Neural cell (in vitro differentiated cells): ENCODE measurements around the gene LRTM1. TPM values are rescaled to one million over a fixed set of nuclear protein-coding genes. Genes with fewer than 3 reads are reported as not detected.

Experiments
- H2AFZ ChIP-seq: fragments of 200-600, 300-800 bp; sonication (generic), shearing (Covaris generic); 2 replicates; pipeline ENCODE4 v1.6.0; 2014; ENCODE audit warnings: low read depth, mild to moderate bottlenecking, antibody characterized with exemption, low read length, moderate library complexity
- H3F3A ChIP-seq: fragments of 200-600 bp; shearing (Covaris generic); 2 replicates; pipeline ENCODE4 v1.6.1; 2016; ENCODE audit warnings: mild to moderate bottlenecking, moderate library complexity, mixed read lengths, antibody characterized with exemption, low read length; ENCODE audit not compliant: insufficient read depth, poor library complexity, severe bottlenecking
- H3K27ac ChIP-seq: fragments of 200-600, 300-800 bp; sonication (generic), shearing (Covaris generic); 2 replicates; pipeline ENCODE4 v1.5.1; 2014; ENCODE audit warnings: mild to moderate bottlenecking, low read length, moderate library complexity
- H3K27me3 ChIP-seq: fragments of 300-800, 200-600 bp; sonication (generic), shearing (Covaris generic); 2 replicates; pipeline ENCODE4 v1.6.0; 2014; ENCODE audit warnings: mild to moderate bottlenecking, low read depth, low read length, moderate library complexity; ENCODE audit not compliant: insufficient read depth
- H3K36me3 ChIP-seq: fragments of 300-800, 200-600 bp; sonication (generic), shearing (Covaris generic); 2 replicates; pipeline ENCODE4 v1.5.1; 2014; ENCODE audit warnings: mild to moderate bottlenecking, antibody characterized with exemption, low read length, moderate library complexity; ENCODE audit not compliant: insufficient read depth
- H3K4me2 ChIP-seq: fragments of 300-800, 200-600 bp; sonication (generic), shearing (Covaris generic); 2 replicates; pipeline ENCODE4 v1.6.0; 2014; ENCODE audit warnings: mild to moderate bottlenecking, low read length
- H3K4me3 ChIP-seq: fragments of 300-800, 200-600 bp; sonication (generic), shearing (Covaris generic); 2 replicates; pipeline ENCODE4 v1.5.1; 2014; ENCODE audit warnings: mild to moderate bottlenecking, low read length, moderate library complexity
- H3K79me2 ChIP-seq: fragments of 200-600 bp; shearing (Covaris generic); replicated peaks from 2 replicates; pipeline ENCODE4 v1.6.0; 2014; ENCODE audit warnings: mild to moderate bottlenecking, low read length, moderate library complexity; ENCODE audit not compliant: insufficient read depth
- H3K9ac ChIP-seq: fragments of 300-800, 200-600 bp; sonication (generic), shearing (Covaris generic); 2 replicates; pipeline ENCODE4 v1.6.1; 2016; ENCODE audit warnings: mild to moderate bottlenecking, low read length, mixed read lengths
- H3K9me2 ChIP-seq: fragments of 200-600 bp; shearing (Covaris generic); 2 replicates; pipeline ENCODE4 v1.6.1; 2016; ENCODE audit warnings: mild to moderate bottlenecking, low read length, mixed read lengths; ENCODE audit not compliant: insufficient read depth
- H3K9me3 ChIP-seq: fragments of 200-600, 300-800 bp; sonication (generic), shearing (Covaris generic); 2 replicates; pipeline ENCODE4 v1.6.1; 2016; ENCODE audit warnings: mild to moderate bottlenecking, mixed run types, low read length, moderate library complexity, mixed read lengths
- H4K20me1 ChIP-seq: fragments of 200-600 bp; shearing (Covaris generic); 2 replicates; pipeline ENCODE4 v1.6.1; 2016; ENCODE audit warnings: mild to moderate bottlenecking, mixed run types; ENCODE audit not compliant: insufficient read depth
- CTCF ChIP-seq: fragments of 450-650 bp; IDR thresholded peaks from 2 replicates; pipeline ENCODE4 v1.5.1; 2014; ENCODE audit warnings: antibody characterized with exemption, mild to moderate bottlenecking, moderate library complexity; ENCODE audit not compliant: poor library complexity, severe bottlenecking
- EP300 ChIP-seq: fragments of 450-650 bp; conservative IDR thresholded peaks from 2 replicates; pipeline ENCODE4 v1.6.1; 2014; ENCODE audit warnings: antibody characterized with exemption, mild to moderate bottlenecking, moderate library complexity; ENCODE audit not compliant: poor library complexity, severe bottlenecking
- EZH2 ChIP-seq: fragments of 200-600, 300-800 bp; shearing (Covaris generic), sonication (generic); IDR thresholded peaks from 2 replicates; pipeline ENCODE4 v1.6.1; 2014; ENCODE audit warnings: antibody characterized with exemption, low read length, borderline replicate concordance, mild to moderate bottlenecking; ENCODE audit not compliant: insufficient read depth, poor library complexity, severe bottlenecking
- MXI1 ChIP-seq: fragments of 450-650 bp; conservative IDR thresholded peaks from 2 replicates; pipeline ENCODE4 v1.6.1; 2014; ENCODE audit warnings: antibody characterized with exemption, mild to moderate bottlenecking; ENCODE audit not compliant: poor library complexity, severe bottlenecking
- POLR2AphosphoS5 ChIP-seq: IDR thresholded peaks from 2 replicates; pipeline ENCODE4 v1.6.1; 2012
- RAD21 ChIP-seq: fragments of 450-650 bp; conservative IDR thresholded peaks from 2 replicates; pipeline ENCODE4 v1.6.1; 2014; ENCODE audit warnings: antibody characterized with exemption, mild to moderate bottlenecking, moderate library complexity
- REST ChIP-seq: IDR thresholded peaks from 2 replicates; pipeline ENCODE4 v1.6.1; 2012; ENCODE audit warnings: borderline replicate concordance
- SMC3 ChIP-seq: fragments of 450-650 bp; conservative IDR thresholded peaks from 2 replicates; pipeline ENCODE4 v1.6.1; 2014; ENCODE audit warnings: antibody characterized with exemption, mild to moderate bottlenecking, moderate library complexity; ENCODE audit not compliant: poor library complexity
- TAF1 ChIP-seq: IDR thresholded peaks from 2 replicates; pipeline ENCODE4 v1.6.1; 2012; ENCODE audit warnings: low read depth
- polyA plus RNA-seq: library from polyadenylated mRNA; depleted of rRNA; stranded (reverse); fragments of >200 nt; gene quantifications from 2 replicates; pipeline ENCODE4 v1.2.3, GENCODE V29; 2014

Gene LRTM1
- polyA plus RNA-seq, 1 donor from 2014 or later: not detected

GRCh38 chr3:54964081-54964480, 36.2 kb upstream of the LRTM1 start:
- no peak overlapping the region for H3K4me2 ChIP-seq
- H3K27ac ChIP-seq: no peak overlapping the region
- no peaks in the 10 kb centered on the region for H4K20me1 ChIP-seq
- TF ChIP-seq CTCF (no peak), MXI1 (no peak), TAF1 (no peak), REST (no peak), RAD21 (no peak), EP300 (no peak), POLR2AphosphoS5 (no peak), SMC3 (no peak), EZH2 (no peak)
- no peak overlapping the region for H3K4me3 ChIP-seq
- H3F3A ChIP-seq: no peaks in the 10 kb centered on the region
- H3K36me3 ChIP-seq: no peaks in the 10 kb centered on the region
- H3K9me3 ChIP-seq: no peaks in the 10 kb centered on the region
- H3K79me2 ChIP-seq: no peaks in the 10 kb centered on the region
- no peaks in the 10 kb centered on the region for H3K9me2 ChIP-seq
- no peak overlapping the region for H3K9ac ChIP-seq
- H3K27me3 ChIP-seq: no peaks in the 10 kb centered on the region
- no peak overlapping the region for H2AFZ ChIP-seq

- H3F3A ChIP-seq: no peaks in the 10 kb centered on the region
- H3K9me3 ChIP-seq: no peaks in the 10 kb centered on the region
- no peak overlapping the region for H3K4me2 ChIP-seq
- no peaks in the 10 kb centered on the region for H3K27me3 ChIP-seq
- H3K36me3 ChIP-seq: no peaks in the 10 kb centered on the region
- TF ChIP-seq TAF1: no peak
- no peak for TF ChIP-seq EP300
- no peak for TF ChIP-seq CTCF
- no peak for TF ChIP-seq RAD21
- no peak for TF ChIP-seq EZH2
- TF ChIP-seq REST: no peak
- no peak for TF ChIP-seq MXI1
- TF ChIP-seq POLR2AphosphoS5: no peak
- no peak for TF ChIP-seq SMC3
- H3K27ac ChIP-seq: no peak overlapping the region
- H2AFZ ChIP-seq: no peak overlapping the region
- H3K9ac ChIP-seq: no peak overlapping the region
- H3K9me2 ChIP-seq: no peaks in the 10 kb centered on the region
- no peaks in the 10 kb centered on the region for H4K20me1 ChIP-seq
- no peaks in the 10 kb centered on the region for H3K79me2 ChIP-seq
- no peak overlapping the region for H3K4me3 ChIP-seq
Measured at GRCh38 chr3:54963641-54964040, 35.8 kb upstream of the LRTM1 start.
